Epithelial cell of prostate (primary cell): ENCODE data around the gene SLC22A5.

Experiments used
- DNase-seq: peaks from one replicate; pipeline ENCODE4 v3.0.0-alpha.2; 2011; ENCODE audit warnings: low read depth, low spot score
- H3K27ac ChIP-seq: fragments of 450-650 bp; 2 replicates; pipeline ENCODE4 v1.5.1; 2017; ENCODE audit warnings: mild to moderate bottlenecking

SLC22A5 gene

GRCh38 chr5:132424167-132424880, 54.8 kb downstream of the SLC22A5 start:
- no peak overlapping the region for H3K27ac ChIP-seq
- no peak for DNase-seq

GRCh38 chr5:132425009-132425937, 55.8 kb downstream of the SLC22A5 start:
- peak overlapping the region; percentile 91 for H3K27ac ChIP-seq
- DNase-seq: peak; percentile 88

- H3K27ac ChIP-seq: peak overlapping the region; percentile 91
- no peak for DNase-seq
These were observed 56.5 kb downstream of the SLC22A5 start for GRCh38 chr5:132425975-132426524.

GRCh38 chr5:132426525-132427138, 57.1 kb downstream of the SLC22A5 start:
- peak overlapping the region; percentile 91 for H3K27ac ChIP-seq
- DNase-seq: peak; percentile 71

- H3K27ac ChIP-seq: peak overlapping the region; percentile 91
- no peak for DNase-seq
These were observed 58.0 kb downstream of the SLC22A5 start for GRCh38 chr5:132427281-132428146.

- peak overlapping the region; percentile 91 for H3K27ac ChIP-seq
These were observed 58.6 kb downstream of the SLC22A5 start for GRCh38 chr5:132428147-132428482.

GRCh38 chr5:132428484-132429462, 59.3 kb downstream of the SLC22A5 start:
- H3K27ac ChIP-seq: no peak overlapping the region
- DNase-seq: no peak

More at GRCh38 chr5:132428147-132428482, 58.6 kb downstream of the SLC22A5 start:
- DNase-seq: no peak

- DNase-seq: no peak
These were observed 60.2 kb downstream of the SLC22A5 start for GRCh38 chr5:132429463-132430440.

GRCh38 chr5:132430746-132431145, 61.2 kb downstream of the SLC22A5 start:
- H3K27ac ChIP-seq: no peak overlapping the region
- no peak for DNase-seq

More at GRCh38 chr5:132429463-132430440, 60.2 kb downstream of the SLC22A5 start:
- no peak overlapping the region for H3K27ac ChIP-seq

- DNase-seq: no peak
- no peak overlapping the region for H3K27ac ChIP-seq
These were observed 62.1 kb downstream of the SLC22A5 start for GRCh38 chr5:132431632-132432031.

GRCh38 chr5:132433141-132433540, 63.6 kb downstream of the SLC22A5 start:
- no peak overlapping the region for H3K27ac ChIP-seq
- DNase-seq: no peak

- H3K27ac ChIP-seq: no peak overlapping the region
- DNase-seq: no peak
These were observed 65.1 kb downstream of the SLC22A5 start for GRCh38 chr5:132434416-132435286.

GRCh38 chr5:132435447-132435846, 65.9 kb downstream of the SLC22A5 start:
- no peak for DNase-seq
- H3K27ac ChIP-seq: no peak overlapping the region

- no peak for DNase-seq
- H3K27ac ChIP-seq: no peak overlapping the region
These were observed 66.4 kb downstream of the SLC22A5 start for GRCh38 chr5:132435886-132436285.

GRCh38 chr5:132436936-132437335, 67.4 kb downstream of the SLC22A5 start:
- H3K27ac ChIP-seq: no peak overlapping the region
- no peak for DNase-seq

GRCh38 chr5:132437604-132438266, 68.2 kb downstream of the SLC22A5 start:
- H3K27ac ChIP-seq: no peak overlapping the region

More at GRCh38 chr5:132437604-132438266, 68.2 kb downstream of the SLC22A5 start:
- no peak for DNase-seq
